ENCODE data around the gene CAPN9.
"Not testable (repeated sequence)": the region's sequence is repeated elsewhere in the genome, so short reads cannot be mapped to it uniquely, and the experiment has no call there.

CAPN9 gene

DNA sequence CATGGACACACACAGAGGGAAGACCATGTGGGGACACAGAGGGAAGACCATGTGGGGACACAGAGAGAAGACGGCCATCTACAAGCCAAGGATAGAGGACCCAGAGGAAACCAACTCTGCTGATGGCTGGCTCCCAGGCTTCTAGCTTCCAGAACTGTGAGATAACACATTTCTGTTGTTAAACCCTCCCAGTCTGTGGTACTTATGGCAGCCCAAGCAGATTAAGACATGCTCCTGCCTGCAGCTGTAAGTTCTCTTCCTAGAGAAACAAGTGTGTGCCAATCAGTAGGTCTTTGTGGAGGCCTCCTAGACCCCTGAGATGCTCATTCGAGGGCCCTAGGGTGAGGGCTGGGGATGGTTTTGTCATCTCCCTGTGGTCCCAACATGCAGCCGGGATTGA is 35.9 kb upstream of the CAPN9 start:
- DNase-seq, result no peak

DNA sequence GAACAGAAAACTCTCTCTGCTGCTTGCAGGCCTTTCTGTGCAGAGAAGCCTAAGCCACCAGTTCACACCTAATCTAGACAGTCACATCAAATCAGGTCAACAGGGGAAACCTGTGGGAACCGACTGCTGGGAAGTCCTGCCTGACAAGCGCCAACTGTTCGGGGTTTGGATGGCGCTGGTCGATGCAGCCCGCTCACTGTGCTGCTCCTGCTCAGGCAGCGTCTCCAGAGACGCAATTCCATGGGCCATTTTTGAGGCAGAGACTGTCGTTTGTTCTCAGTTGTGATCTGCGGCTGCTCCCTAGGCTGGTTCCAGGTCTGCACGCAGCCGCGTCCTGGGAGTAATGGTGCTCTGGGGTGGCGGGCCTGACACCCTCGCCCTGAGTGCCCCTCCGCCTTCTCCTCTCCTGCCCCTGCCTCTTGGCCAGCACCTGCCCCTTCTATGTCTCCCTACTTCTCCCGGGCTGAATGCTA is 34.7 kb upstream of the CAPN9 start:
- no peak for DNase-seq

DNA sequence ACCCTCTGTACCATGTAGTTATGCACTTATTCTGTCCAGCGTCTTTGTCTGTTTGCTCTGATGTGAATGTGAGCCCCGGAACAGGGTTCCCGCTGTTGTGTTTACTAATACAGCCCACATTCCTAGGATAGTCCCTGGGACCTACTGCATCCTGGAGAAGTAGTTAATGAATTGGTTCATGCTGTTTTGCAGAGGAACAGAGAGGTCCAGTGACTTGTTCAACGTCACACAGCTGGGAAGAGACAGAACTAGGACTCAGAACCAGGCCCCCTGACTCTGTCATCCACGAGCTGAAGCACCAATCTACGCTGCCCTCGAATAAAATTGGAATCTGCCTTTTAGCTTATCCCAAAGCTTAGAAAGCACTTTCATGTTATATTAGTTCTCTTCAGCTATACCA is 34.0 kb upstream of the CAPN9 start:
- no peak for DNase-seq

DNA sequence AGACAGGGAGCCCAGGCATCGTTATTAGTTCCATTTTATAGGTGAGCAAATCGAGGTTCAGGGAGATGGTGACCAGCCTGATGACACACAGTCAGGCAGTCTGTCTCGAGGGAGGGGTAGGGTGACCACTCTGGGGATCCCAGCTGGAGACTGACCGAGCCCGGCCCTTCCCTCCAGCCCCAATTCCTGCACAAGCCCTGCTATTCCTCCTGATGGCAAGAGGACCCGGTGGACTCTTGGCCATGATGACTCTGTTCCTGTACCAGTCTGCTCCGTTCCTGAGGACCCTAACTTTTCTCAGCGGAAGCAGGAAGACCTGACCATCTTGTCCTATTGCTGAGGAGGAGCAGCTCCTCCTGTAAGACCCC is 33.7 kb upstream of the CAPN9 start:
- no peak for DNase-seq

DNA sequence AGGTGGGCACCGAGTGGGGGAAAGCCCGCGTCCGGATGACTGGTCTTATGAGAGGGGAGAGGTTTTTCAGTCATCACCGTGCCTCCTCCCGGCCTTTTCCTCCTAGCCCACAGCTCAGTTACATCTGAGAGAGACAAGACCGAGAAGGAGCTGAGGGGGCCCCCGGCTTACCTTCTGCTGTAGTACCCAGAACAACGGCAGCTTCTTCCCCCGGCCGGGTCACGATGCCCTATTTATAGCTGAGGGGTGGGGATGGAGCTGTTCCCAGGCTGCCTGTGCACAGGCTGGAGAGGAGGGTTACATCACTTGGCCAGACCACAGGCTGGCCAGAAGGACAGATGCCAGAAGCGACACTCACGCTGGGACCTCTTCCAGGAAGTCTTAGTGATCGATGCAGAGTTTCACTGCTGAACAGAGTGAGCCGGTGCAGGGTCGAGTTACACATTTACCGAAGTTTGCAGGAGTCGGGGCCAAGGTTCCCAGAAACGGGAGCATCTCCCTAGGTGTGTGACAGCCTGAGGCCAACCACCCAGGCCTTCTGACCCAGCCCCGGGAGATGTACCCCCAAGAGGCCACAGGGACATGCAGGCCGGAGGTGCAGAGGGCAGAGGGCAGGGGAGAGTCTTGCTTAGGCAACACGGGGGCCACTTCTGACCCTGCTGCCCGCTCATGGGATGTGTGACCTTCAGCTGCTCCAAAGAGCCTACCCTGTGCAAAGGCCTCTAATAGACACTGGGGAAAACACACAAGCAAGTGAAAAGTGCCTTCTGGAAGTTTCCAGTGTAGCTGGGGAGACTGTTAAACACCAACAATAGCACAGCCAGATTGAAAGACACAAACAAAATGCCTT is 33.0 kb upstream of the CAPN9 start, which contains the start of gene AGT:
AGT (minus strand) TSS at position 208 of the 850 bp plus-strand sequence. CDS start 3,299 bp downstream, outside the sequence.
- DNase-seq, result no peak

DNA sequence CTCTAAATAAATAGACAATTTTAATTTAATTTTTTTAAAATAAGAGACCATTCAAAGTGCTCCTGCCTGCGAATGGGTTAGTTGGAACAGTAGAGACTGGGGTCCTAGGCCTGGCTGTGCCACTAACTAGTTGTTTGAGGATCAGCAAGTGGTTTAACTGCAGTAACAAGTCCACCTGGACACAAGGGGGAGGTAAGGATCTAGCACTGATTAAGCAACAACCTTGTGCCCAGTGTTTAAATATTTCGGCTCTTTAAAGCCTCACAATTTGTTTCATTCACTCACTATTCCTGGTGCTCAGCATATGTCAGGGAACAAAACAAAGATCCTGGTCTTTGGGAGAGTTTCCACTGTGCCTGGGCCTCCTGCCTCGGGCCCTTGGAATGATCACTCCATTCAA is 31.7 kb upstream of the CAPN9 start:
- no peak for DNase-seq

DNA sequence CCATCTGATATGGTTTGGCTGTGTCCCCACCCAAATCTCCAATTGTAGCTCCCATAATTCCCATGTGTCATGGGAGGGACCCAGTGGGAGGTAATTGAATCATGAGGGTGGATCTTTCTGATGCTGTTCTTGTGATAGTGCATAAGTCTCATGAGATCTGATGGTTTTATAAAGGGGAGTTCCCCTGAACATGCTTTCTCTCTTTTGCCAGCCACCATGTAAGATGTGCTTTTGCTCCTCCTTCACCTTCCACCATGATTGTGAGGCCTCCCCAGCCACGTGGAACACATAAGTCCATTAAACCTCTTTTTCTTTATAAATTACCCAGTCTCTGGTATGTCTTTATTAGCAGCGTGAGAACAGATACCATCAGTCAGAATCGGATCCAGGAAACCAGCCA is 30.7 kb upstream of the CAPN9 start:
- not testable (repeated sequence) for DNase-seq

DNA sequence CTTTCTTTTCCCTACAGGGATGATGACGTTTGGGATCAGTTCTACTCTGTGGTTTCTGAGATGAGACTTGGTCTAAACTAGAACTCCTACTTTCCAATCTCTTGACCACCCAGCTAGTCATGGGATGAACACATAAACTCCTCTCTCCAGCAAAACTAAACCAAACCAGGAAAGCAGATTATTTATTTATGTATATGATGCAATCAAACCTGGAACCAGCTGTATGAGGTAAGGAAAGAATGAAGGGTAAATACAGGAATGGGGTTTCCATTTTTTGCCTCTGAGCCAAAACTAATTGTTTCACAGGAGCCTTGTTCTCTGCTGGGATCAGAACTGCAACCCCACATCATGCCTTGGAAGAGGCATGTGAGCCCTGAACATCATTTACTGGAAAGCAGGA is 29.9 kb upstream of the CAPN9 start:
- no peak for DNase-seq

DNA sequence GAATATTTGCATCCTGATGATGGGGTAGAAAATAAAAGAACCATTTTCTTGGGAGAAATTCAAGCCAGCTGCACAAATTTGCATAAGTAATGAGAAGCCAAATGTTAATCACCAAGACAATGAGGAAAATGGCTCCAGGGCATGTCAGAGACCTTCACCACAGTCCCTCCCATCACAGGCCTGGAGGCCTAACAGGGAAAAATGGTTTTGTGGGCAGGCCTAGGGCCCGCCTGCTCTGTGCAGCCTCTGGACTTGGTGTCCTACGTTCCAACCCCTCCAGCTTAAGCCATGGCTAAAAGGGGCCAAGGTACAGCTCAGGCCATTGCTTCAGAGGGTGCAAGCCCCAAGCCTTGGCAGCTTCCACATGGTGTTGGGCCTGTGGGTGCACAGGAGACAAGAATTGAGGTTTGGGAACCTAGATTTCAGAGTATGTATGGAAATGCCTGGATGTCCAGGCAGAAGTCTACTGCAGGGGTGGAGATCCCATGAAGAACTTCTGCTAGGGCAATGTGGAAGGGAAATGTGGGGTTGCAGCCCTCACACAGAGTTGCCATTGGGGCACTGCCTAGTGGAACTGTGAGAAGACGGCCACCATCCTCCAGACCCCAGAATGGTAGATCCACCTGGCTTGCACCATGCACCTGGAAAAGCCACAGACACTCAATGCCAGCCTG is 25.2 kb upstream of the CAPN9 start:
- not testable (repeated sequence) for DNase-seq

DNA sequence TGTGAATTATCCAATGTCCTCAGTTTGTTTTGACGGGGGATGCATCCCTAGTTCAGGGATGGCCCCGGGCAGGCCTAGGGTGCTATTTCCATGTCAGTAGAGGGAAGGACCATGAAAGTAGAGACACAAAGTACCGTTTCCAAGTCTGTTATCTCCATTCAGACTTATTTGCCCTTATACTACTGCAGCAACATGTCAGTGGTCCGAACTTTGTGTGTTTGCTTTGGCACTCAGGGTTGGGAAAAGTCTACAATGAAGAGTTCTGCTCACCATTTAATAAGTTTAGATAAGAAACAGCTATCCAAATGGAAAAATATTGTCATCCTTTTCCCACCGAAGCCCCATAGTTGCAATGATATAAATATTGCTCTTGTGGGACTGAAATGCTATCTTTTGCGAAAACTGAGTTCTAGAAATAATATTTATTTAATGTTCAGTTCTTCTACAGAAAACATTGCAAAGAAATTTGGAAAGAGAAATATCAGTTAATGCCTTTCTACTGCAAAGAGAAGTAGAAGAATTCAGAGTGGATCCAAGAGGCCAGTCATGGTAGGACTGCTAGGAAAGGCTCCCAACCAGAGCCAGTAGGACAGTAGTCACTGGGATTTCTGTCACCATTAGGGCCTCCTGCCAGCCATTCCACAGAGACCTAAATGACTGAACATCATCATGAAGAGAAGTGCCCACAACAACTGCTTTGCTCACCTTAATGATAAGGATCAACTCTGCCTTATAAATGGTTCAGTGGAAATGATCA is 21.8 kb upstream of the CAPN9 start:
- DNase-seq, result no peak

DNA sequence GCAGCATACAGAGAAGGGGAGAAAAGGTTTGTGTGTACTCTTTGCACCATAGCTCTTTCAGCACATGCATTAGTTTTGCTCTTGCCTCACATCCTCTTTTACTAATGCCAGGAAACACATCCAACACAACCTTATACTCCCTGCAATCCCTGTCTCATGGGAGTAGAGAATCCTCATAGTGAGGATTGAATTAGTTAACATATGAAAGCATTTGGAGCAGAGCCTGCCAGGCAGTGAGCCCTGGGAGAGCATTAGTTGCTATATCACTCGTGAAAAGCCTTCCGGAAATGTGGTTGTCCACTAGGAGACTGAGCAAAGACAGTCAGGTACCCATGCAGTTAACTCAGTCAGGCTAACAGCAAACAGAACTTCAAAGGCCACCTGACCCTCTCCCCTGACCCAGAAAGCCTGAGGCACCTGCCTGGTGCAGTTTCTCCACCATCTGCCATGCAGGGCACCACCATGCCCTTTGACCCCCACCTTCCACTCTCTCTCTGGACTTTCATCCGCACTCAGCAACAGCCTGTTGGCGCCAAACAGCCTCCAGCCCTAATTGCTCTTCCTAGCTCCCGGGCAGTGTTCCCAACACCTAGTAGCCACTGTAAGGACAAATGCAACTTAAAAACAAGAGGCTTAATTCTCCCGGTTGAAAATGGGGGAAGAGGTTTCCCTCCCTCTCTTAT is 18.3 kb upstream of the CAPN9 start:
- DNase-seq, result no peak

DNA sequence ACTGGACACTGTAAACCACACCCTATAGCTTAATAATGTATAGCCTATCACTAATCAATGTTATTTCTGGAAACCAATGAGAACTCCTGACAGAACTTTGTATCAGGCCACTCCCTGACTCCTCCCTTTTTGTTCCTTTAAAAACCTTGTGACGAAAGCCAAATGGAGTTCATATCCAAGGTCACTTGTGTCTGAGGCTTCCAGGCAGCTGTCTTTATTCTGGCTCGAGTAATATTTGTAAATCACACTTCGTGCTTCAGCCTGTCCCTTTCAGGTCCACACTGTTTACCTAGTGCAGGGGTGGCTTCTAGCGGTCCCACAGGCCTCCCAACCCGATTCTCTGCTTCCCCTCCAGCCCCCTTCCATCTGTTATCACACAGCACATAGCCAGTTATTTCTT is 16.2 kb upstream of the CAPN9 start:
- DNase-seq, result no peak

DNA sequence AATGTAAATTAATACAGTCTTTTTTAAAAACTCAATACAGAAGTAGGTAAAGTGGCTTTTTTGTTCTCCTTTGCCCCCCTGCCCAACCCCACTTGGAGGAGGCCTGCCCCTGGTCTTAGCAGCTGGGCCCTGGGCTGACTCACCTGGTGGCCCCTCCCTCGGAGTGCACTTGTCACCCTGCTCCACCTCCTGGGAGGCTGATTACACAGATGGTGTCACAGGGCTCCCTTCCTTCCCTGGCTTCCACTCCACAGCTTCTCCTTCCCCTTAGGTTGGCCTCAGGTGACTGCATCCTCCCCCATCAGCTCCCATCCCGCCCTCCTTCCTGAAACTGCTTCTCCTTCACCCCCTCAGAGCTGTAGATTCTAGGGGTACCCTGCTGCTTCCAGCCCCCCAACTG is 11.7 kb upstream of the CAPN9 start:
- no peak for DNase-seq

DNA sequence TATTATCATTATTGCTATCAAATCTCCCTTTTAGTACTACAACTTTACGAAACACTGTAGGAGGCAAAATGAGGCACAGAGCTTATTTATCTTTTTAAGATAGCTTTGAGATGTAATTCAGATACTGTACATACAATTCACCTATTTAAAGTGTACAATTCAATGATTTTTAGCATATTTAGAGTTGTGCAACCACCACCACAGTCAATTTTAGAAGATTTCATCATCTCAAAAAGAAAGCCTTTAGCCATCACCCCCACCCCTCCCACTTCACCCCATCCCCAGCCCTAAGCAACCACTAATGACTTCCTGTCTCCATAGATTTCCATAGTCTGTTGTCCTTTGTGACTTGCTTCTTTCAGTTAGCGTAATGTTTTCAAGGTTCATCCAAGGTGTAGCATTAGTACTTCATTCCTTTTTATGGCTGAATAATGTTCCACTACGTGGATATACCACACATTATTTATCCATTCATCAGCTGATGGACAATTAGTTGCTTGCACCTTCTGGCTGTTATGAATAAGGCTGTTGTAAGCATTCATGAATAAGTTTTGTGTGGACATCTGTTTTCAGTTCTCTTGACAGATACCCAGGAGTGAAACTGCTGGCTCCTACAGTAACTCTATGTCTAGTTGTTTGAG is 9.4 kb upstream of the CAPN9 start:
- DNase-seq, result no peak

DNA sequence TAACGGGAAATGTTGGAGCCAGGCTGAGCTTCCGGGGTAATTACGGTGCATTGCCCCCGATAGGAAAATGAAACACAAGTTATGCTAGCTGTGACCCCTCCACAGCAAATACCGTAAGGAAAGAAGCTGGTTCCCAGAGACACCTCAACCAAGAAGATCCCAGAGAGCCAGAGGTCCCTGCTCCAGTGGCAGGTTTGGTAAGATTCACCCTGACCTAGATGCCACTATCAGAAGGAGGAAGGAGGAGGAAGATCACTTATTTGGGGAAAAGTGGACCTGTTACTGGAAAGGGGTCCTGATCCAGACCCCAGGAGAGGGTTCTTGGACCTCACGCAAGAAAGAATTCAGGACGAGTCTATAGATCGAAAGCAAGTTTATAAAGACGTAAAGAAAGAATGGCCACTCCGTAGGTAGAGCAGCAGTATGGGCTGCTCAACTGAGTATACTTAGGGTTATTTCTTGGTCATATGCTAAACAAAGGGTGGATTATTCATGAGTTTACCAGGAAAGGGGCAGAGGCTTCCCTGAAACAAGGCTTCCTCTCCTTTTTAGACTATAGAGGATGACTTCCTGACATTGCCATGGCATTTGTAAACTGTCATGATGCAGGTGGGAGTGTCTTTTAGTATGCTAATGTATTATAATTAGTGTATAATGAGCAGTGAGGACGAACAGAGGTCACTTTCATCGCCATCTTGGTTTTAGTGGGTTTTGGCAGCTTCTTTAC is 7.5 kb upstream of the CAPN9 start:
- DNase-seq, result no peak

DNA sequence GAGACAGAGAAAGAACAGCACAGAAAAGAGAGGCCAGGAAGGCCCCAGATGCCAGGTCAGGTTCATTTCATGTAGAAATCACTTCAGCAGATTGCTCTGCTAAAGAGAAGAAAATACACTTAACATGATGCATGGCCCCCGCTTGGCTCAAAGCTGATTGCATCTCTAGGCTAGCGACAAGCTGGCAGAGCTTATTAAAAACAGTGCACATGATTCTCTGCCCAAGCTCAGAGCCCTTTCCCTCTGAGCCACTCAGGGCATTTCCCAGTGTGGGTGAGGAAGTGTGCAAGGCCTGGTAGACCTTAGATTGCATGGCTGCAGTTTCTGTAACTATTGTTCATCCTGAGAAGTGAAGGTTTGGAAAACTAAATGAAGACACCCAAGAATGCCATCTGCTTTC is 3.3 kb upstream of the CAPN9 start:
- DNase-seq, result no peak

DNA sequence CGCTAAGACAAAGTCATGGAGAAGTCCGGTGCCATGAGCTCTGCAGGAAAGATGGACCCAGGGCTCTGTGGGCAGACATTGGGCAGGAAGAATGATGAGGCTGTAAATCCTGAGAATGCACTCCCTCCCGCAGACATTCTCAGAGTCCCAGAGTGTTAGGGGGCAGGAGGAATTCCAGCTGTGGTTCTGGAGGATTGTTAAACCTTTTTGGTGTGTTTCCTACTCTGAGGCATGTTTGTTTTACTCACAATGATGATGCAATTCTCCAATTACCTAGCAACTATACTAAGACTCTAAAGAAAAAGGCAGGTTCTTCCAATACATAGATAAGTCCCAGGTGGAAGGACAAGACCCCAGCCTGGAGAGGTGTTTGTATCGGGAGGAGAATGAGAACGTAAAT is 2.8 kb upstream of the CAPN9 start:
- DNase-seq, result no peak

DNA sequence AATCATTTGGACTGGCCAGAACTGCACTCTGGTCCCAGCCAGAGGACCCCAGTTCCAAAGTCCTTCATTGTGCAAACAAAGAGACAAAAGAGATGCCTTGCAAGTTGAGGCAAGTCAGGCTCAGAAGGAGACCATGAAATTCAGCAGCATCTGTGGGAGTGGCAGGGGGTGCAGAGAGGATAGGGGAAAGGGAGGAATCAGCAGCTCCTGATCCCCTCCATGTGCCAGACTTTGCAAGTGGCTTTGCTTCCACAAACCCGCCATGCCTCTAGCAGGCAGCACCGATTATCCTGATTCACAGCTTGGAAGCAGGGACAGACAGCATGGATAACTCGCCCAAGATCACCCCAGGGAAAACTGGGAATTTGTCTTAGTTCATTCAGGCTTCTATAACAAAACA is 2.1 kb upstream of the CAPN9 start:
- no peak for DNase-seq

DNA sequence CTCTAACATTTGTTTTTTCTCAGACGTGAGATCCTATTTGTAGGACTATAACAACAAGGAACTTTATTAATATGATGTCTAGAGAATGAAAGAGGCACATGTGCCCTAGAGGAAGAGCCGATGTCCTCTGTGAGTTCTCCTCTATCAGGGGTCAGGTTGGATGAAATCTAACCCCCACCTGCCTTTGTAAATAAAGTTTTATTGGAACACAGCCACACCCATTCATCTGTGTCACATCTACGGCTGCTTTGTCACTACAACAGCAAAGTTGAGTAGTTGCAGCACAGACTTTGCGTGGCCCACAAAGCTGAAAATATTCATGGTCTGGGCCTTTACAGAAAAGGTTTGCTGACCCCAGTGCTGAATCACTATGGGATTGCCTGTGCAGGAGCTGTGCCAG is 571 bp upstream of the CAPN9 start:
- no peak for DNase-seq

DNA sequence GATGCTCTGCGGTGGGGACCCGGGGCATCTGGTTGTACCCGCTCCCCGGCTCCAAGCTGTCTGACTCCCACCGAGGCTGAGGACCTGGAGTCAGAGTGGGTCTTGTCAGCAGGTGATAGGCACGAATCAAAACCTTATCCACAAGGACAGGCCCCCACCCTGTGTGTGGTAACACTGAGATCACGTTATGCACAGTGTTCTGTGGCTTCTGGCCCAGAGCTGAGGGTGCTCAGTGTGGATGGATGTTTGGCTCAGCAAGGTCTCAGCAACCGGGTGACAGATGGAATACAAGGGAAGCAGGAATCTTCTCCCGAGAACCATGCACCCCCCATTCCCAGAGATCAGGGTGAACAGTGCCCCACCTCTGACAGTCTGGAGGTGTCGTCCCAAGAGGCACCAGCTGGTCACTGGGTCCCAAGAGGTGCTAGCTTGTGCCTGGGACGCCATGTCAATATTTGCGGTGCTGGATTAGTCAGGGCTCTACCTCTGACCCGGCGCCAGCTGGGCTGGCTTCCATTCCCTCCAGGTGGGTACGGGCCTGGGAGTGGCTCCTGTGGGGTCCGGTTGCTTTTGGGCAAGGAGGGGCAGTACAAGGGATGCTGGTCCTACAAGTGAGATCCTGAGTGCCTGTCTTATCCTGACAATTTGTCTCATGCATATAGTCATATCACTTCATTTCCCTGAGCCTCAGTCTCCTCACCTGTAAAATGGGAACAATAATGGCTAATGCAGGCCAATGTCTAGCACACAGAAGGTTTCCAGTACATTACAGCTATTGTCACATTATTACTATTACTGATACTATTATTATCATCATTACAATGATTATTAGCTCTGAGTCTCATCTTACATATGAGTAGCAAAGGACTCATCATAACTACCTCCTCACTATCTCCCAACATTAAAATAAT is 957 bp downstream of the CAPN9 start:
- DNase-seq, result no peak

DNA sequence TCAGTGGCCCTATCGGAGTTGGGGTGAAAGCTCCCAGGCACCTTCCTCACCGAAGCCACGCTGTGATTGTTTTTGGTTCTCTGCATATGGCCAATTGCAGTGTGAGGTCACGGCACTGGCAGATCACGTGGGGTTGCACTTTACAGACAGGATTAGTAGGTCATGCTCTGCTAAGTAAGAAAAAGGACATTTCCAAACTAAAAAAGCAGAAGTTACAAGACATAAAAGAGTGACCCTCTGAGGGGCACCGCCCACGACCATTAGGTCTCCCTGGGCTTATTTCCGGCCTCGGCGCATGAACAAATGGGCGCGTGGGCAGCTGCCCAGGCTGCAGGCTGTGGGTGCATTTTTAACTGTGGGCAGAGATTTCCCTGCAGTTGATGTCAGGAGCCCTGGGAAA is 2.0 kb downstream of the CAPN9 start:
- DNase-seq, result no peak

Data from activated T-cell treated with anti-CD3 and anti-CD28 coated beads for 4 hours (primary cell).